ENCODE data around the gene MAGEL2. TPM values are rescaled to one million over a fixed set of nuclear protein-coding genes. Genes with fewer than 3 reads are reported as not detected.

MAGEL2 gene
- total RNA-seq, 2 experiments from 2014 or later: not detected

GRCh38 chr15:23648920-23649515 is 1.4 kb upstream of the MAGEL2 start:
- no peaks in the 10 kb centered on the region for H3K9me3 ChIP-seq (ENCODE audit: low read length)
- H3K4me1 ChIP-seq (ENCODE audit: insufficient read depth, low read length, poor library complexity, severe bottlenecking): no peaks in the 10 kb centered on the region
- no peak overlapping the region for H2AFZ ChIP-seq (ENCODE audit: low read length)
- POLR2A ChIA-PET: interaction anchor here (0.6 kb wide), 1 partner anchor 1877 kb away, joined by 3 read pairs; no protein-coding TSS in a partner anchor
- peak; percentile 20 for DNase-seq (ENCODE audit: low spot score)
- BruUV-seq (replicated peaks): no TSS peak
- H3K36me3 ChIP-seq (ENCODE audit: insufficient read depth, low read length): no peaks in the 10 kb centered on the region
- no peaks in the 10 kb centered on the region for H4K20me1 ChIP-seq (ENCODE audit: insufficient read depth, low read length)
- no peaks in the 10 kb centered on the region for H3K79me2 ChIP-seq (ENCODE audit: insufficient read depth, low read depth, low read length)
- no peak overlapping the region for H3K4me2 ChIP-seq (ENCODE audit: low read length)
- no peak overlapping the region for H3K27ac ChIP-seq (ENCODE audit: low read depth, low read length, poor library complexity, severe bottlenecking)
- H3K9me2 ChIP-seq (ENCODE audit: insufficient read depth, low read length): no peaks in the 10 kb centered on the region
- intact Hi-C loops (cut with micrococcal nuclease; ENCODE audit: unreplicated experiment): loop anchor here (5.0 to 10.0 kb wide), 2 partner anchors 208 to 1196 kb away; no protein-coding TSS in a partner anchor
- TF ChIP-seq EZH2phosphoT487 (IDR thresholded peaks at IDR 0.05; ENCODE audit: borderline replicate concordance, low read depth, low read length): no peak
- TF ChIP-seq CTCF (conservative IDR thresholded peaks at IDR 0.05; ENCODE audit: low read length): peak; percentile 78
- CTCF ChIA-PET (ENCODE audit: unreplicated experiment): no interaction called here
- H3K4me3 ChIP-seq (ENCODE audit: low read depth, low read length, poor library complexity, severe bottlenecking): no peak overlapping the region

GRCh38 chr15:23647001-23647295 is 719 bp downstream of the MAGEL2 start:
- H3K4me2 ChIP-seq (ENCODE audit: low read length): no peak overlapping the region
- intact Hi-C loops (cut with micrococcal nuclease; ENCODE audit: unreplicated experiment): loop anchor here (5.0 to 10.0 kb wide), 2 partner anchors 210 to 1198 kb away; no protein-coding TSS in a partner anchor
- DNase-seq (ENCODE audit: low spot score): no peak
- H3K27ac ChIP-seq (ENCODE audit: low read depth, low read length, poor library complexity, severe bottlenecking): no peak overlapping the region
- POLR2A ChIA-PET: interaction anchor here (0.7 kb wide), 1 partner anchor 16 kb away, joined by 3 read pairs; no protein-coding TSS in a partner anchor
- no peak overlapping the region for H3K4me3 ChIP-seq (ENCODE audit: low read depth, low read length, poor library complexity, severe bottlenecking)
- H3K9me3 ChIP-seq (ENCODE audit: low read length): no peaks in the 10 kb centered on the region
- no TSS peak for BruUV-seq (replicated peaks)
- H3K79me2 ChIP-seq (ENCODE audit: insufficient read depth, low read depth, low read length): no peaks in the 10 kb centered on the region
- no peak overlapping the region for H2AFZ ChIP-seq (ENCODE audit: low read length)
- H3K36me3 ChIP-seq (ENCODE audit: insufficient read depth, low read length): no peaks in the 10 kb centered on the region
- no peaks in the 10 kb centered on the region for H3K4me1 ChIP-seq (ENCODE audit: insufficient read depth, low read length, poor library complexity, severe bottlenecking)
- TF ChIP-seq EZH2phosphoT487 (IDR thresholded peaks at IDR 0.05; ENCODE audit: borderline replicate concordance, low read depth, low read length) (no peak), CTCF (conservative IDR thresholded peaks at IDR 0.05; ENCODE audit: low read length) (no peak)
- H4K20me1 ChIP-seq (ENCODE audit: insufficient read depth, low read length): no peaks in the 10 kb centered on the region
- no peaks in the 10 kb centered on the region for H3K9me2 ChIP-seq (ENCODE audit: insufficient read depth, low read length)
- CTCF ChIA-PET (ENCODE audit: unreplicated experiment): no interaction called here
